SHP77 (cell line): Measurements from ENCODE around the gene MAGI2.
"Not testable (repeated sequence)": the region's sequence is repeated elsewhere in the genome, so short reads cannot be mapped to it uniquely, and the experiment has no call there.

Experiments
- DNase-seq, 2 experiments: peaks; one replicate each; lab custom pipeline; 2025; lab: John Stamatoyannopoulos, UW

Gene MAGI2

DNA sequence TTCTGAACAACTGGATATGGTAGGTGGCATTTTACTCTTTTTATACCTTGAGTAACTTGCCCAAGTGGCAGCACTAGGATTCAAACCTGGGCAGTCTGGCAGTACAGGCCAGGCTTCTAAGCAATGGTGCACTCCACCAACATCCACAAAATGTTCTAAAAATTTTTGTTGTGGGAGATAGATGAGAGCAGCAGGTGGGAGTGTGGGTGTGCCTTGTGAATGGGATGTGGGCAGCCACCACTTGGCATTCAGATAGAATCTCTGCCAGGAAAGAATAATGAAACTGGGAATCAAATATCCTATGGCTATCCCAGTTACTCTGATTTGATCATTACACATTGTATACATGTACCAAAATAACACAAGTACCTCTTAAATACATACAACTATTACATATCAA lies 810.7 kb downstream of the MAGI2 start:
- no peak for DNase-seq

DNA sequence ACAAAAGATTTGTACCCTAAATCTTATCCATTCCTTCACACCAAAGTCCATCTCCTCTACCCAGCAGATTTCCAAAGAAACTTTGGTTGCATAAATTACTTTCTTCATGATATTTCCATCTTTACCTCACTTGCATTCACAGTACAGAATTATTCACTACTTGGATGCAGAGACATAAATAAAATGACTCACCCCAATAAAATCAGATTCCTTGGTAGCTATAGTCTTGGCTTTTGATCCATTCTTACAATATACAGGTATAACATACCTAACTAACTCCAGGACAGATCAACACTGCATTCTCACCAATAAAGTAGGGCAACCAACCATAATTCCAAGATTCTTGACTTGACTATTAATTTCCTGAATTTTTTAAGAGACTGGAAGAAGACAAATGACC lies 815.1 kb downstream of the MAGI2 start:
- no peak for DNase-seq

DNA sequence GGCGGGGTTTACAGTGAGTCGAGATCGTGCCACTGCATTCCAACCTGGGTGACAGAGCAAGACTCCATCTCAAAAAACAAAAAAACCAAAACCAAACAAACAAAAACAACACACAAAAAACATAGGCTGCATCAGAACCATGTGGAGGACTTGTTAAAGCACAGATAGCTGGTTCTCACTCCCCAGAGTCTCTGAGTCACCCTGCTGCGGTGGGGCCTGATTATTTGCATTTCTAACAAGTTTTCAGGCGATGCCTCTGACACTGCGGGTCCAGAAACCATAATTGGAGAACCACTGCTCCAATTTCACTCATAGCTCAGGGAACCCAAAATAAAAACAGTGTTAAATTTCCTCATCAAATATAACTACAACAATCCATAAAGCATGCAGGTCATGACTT lies 816.7 kb downstream of the MAGI2 start:
- no peak for DNase-seq

DNA sequence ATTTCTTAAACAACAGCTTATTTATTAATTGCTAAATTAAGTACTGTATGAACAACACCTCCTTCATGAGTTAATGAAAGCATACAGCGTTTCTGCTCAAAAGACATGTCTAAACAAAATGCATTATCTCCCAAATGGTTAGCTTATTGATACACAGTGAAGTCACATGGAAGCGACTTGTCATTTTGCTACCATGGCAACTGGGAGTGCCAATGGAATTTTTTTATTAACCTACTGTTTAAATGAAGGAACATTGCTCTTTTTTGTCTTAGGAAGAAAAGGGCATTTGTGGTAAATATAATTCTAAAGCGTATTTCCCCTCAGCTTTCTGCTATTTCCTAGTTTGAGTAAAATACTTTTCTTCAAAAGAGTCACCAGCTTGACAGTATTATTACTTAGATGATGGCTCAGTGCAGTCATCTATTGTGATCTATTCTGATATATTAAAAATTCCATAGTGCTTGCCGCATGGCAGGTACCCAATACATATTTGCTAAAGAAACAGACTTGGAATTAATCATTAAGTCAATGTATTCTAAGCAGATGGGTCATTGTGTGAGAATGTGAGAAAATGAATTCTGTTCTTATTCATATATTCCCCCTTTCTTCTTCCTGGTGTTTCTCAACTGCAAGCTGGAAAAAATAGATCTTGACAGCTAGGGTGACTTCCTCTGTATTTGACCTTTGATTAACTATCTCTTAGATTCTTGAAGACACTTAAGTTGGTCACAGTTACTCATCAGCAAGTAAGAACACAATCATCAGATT lies 818.3 kb downstream of the MAGI2 start:
- no peak for DNase-seq

DNA sequence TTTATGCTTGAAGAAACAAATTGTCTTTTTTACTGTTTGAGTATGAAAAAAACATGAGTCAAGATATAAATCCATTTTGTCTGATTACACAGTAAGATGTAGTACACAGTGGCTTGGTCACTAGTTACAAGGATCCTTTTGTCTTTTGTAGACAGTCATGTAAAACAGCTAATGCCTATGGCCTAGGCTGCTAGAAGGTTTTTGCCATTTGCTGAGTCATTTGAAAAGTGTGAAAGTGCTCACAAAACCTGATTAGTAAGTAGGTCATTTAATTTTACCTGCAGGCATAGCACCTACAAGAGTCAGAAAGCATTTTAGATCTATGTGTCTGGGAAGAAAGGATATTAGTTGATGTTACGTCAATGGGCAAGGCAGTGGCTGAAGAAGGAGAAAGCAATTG lies 819.4 kb downstream of the MAGI2 start:
- no peak for DNase-seq

DNA sequence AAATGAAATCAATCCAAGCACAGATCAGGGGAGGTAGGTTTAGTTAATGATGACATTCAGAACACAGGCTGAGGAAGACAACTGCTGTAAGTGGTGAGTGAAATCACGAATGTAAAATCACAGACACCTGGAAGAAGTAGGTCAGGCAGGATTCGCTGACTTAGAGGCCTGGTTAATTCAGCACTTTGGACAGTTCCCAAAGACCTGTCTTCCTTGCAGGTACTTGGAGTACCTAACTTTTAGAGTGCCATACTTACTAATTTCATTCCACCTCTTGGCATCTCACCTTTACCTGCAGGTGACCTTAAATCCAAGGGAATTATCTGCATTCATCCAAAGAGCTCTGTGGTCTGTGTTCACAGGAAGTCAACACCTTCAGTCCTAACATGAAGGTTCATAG lies 832.5 kb downstream of the MAGI2 start:
- no peak for DNase-seq

DNA sequence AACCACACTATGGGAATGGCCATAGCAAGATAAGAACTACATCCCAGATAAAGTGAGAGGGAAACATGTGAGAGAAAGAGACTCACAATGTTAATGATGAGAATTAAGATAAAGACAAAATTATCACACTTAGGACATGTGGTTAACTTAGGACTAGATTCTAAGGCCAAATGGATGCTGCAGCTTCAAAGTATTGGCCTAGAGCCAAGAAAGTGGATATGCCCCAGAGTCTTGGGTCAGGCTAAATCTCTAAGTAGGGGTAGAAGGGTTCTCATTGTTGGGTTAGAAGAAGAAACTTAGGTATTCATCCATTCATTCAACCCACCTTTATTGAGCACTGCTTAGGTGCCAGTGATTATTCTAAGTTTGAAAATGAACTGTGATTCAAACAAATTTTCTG lies 836.9 kb downstream of the MAGI2 start:
- DNase-seq: no peak

DNA sequence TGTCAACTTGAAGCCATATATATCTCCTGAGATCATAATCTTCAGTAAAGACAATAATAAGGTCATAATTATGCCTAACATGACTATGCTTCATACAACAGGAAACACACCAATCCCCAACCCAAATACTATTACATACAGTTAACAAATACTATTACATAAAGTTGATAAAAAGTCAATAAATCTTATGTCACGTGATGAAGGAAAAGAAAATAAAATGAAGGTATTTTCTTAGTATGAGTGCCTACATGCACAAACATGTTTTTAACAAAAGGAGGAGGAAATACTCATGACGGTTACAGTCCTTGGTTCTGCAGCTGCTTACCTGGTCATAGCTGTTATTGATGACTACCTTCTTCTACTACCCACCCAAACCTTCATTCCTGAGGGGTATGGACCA lies 844.2 kb downstream of the MAGI2 start:
- DNase-seq: no peak

DNA sequence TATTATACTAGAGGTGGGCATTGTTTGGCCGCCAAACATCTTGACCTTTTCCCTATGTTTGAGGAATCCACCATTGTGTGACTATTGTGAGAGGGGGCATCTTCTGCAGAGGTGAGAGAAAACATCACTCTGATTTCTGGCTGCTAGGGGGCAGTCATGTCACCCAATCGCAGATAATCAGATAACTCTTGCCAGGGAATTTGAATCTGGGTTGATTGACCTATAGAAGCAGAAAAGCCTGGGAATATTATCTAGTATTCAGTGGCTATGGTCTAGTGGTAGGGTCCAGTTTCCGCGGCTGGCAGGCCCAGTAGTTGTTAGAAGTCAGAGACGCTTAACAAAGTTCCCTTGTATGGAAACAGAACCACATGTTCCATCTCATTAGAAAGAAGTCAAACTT lies 846.4 kb downstream of the MAGI2 start:
- DNase-seq: no peak

DNA sequence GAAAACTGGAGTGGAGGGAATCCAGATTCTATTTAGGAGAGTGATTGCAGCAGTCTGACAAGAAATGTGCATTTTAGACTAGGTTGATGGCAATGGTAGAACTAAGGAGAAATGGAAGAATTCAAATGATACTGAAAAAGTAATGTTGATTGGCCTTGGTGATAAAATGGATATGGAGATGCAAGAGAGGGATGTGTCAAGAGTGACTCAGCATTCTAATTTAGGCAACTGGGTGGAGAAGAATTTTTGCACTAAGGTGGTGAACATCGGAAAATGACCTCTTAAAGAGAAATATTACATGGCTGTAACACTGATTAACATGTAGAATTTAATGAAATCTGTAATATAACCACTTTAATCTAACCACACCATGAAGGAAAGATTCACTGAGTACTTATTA lies 848.3 kb downstream of the MAGI2 start:
- DNase-seq: no peak

DNA sequence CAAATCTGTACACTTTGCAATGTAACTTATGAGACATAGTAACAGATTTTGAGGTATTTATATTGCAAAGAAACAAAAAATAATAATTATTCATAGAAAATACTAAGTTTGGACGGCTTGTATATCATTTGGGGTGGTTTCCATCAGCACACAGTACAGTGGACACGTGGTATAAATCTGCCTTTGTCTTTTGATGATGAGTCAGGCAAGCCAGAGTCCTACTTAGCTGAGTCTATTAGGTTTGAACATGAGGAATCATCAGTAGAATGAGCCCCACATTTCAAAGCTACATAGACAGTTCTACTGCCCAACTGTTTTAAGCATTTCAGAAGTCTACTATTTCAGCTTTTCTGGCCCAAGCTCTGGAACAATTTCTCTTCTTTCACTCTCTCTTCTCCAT lies 851.7 kb downstream of the MAGI2 start:
- DNase-seq: no peak

DNA sequence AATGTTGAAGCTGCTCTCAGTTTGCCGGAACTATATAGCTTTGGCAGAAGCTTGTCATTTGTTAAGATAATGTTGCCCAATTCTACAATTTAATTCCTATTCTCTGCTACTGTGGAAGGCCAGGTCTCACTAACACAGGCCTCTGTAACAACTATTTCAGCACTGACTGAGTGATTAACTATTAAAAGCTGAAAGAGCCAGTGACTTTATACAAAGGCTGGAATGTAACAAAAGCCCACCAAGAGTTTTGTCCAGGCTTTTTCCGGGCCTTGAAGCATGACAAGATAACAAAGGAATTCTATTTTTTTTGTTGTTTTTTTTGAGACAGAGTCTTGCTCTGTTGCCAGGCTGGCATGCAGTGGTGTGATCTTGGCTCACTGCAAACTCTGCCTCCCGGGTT lies 859.3 kb downstream of the MAGI2 start:
- DNase-seq: no peak

DNA sequence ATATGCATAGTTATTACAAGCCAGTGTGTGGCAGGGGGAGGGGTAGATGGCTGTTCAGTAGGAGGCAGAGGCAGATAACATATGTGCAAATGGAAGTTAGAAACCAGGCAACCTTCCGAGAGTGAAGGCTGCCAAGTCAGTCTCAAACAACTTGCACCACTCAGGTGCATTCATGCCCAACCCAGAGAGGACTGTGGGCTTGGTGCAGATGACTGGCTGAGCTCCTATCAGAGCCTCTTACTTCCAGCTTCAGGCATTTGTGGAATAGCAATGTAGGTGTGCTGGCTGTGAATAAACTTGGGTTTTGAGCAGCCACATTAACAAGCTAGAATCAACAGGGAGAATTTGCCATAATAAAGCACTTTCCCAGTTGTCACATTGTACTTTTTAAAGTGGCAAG lies 865.1 kb downstream of the MAGI2 start:
- DNase-seq: no peak

DNA sequence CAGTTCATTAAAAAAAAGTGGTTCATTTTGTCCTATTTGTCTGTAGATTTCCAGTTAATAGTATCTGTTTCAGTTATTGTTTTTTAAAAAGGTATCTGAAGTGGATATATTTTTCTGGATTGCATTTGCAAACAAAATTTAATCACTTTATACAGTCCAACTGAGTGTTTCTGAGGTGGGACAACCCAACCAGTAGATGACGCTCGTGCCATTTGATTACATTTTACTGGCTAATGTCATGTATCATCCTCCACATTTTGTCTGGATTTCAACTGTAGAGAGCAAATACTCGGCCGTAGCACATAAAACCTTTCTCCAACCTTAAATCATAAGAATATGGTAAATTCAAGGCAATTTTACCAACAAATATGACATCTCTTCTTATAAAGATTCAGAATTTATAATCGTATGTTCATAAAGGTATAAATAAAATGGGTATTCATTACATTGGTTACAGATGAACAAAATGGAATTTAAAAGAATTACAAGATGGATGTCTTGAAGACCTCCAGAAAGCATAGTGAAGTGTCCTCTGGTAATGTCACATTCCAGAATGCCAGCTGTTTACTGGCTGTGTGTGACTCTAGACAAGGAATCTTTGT lies 865.9 kb downstream of the MAGI2 start:
- peak; percentile 28 to 56 for DNase-seq

DNA sequence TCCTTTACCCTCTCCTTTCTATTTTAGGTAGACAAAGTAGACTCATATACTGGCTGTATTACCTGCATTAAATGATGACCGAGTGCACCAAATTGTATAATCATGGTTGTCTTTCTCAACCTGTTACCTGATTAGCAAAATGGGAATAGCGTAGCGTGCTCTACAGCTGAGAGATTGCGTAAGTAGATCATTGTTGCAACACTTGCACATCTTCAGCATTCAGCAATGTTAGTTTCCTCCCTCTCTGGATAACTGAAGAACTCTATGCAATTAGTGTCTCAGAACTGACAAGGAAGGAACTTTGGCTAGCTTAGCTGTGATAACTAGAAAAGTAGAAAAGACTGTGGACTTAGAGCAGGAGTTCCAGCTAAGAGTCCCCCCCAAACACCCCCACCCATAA lies 867.5 kb downstream of the MAGI2 start:
- no peak for DNase-seq

DNA sequence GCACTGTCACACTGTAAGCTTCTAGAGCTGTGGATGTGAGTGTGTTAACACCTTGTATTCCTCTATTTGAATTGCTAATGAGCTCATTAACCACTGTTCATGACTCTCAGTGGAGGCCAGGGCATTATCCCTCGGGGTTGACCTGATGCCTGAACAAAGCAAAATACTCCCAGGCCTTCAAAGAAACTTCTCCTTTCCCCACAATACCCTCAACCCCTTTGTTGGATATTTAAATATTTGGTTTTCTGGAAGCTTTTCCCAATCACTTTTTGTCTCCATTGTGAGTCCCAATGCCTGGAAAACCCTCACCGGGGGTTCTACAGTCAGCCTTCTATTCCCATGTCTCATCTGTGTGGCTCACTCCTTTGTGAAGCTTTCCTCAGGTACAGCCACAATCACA lies 874.8 kb downstream of the MAGI2 start:
- DNase-seq: no peak

DNA sequence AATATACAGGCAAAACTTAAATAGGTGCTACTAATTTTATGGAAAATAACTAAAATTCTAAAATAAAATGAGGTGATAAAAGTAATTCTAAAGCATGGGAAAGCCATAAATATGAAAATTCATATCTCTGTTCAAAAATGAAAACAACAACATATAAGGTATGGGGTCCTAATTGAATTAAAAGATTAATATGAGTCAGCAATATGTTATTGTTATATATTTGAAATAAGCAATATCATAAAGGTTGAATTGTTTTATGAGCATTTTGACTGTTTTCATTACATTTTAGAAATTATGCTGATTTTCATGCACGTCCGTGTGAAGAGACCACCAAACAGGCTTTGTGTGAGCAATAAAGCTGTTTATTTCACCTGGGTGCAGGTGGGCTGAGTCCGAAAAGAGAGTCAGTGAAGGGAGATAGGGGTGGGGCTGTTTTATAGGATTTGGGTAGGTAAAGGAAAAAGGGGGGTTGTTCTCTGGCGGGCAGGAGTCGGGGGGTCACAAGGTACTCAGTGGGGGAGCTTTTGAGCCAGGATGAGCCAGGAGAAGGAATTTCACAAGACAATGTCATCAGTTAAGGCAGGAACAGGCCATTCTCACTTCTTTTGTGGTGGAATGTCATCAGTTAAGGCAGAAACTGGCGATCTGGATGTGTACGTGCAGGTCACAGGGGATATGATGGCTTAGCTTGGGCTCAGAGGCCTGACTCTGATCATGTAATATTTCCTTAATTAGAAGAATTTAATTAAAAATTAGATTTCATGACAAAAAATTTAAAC lies 876.1 kb downstream of the MAGI2 start:
- DNase-seq: not testable (repeated sequence)

DNA sequence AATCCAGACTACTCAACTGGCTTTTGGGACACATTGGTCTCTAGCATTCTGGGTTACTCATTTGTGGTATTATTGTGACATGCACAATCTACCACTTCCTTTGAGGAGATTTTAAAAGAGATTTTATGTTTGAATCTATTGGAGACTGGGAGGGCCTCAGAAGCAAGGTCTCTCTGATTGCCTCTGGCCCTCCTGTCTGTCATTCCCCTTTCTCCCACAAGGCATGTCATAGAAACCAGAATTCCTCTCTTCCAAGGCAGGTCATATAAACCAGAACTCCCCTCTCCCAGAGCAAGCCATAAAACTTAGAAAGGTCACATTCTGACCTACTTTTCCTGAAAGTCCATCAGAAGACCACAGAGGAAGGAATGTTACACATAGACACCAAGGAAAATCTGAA lies 877.2 kb downstream of the MAGI2 start:
- no peak for DNase-seq

DNA sequence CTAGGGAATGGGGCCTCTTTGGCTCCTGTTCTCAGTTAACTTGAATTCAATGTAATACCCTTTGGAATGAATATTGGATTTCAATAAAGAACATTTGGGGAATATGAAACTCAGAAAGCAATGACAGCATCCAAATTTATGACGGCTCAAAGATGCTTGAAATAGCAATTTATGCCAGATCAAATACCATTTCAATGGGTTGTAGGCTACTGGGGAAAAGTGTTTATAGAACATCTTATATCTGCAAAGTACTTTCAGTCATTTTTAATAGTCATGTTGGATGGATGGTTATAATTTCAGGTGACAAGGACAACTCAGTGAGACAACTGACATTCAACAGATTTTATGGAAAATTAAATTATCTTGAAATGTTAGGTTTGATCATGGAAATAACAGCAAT lies 882.2 kb downstream of the MAGI2 start:
- DNase-seq: no peak

DNA sequence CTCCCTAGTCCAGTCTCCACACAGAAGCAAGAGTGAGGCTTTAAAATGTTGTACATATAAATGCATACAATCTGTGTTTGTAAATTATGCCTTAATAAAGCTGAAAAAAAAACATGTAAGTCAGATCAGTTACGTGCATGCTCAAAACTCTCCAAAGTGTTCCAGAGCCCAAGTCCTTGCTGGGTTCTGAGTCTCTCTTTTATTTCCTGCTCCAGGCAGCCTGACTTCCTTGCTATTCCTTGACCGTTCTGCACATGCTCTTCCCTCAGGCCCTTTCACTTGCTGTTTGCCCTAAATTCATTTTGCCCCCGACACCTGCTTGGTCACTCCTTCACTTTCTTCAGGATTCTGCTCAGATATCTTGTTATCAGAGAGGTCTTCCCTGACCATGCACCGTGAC lies 884.8 kb downstream of the MAGI2 start:
- no peak for DNase-seq

DNA sequence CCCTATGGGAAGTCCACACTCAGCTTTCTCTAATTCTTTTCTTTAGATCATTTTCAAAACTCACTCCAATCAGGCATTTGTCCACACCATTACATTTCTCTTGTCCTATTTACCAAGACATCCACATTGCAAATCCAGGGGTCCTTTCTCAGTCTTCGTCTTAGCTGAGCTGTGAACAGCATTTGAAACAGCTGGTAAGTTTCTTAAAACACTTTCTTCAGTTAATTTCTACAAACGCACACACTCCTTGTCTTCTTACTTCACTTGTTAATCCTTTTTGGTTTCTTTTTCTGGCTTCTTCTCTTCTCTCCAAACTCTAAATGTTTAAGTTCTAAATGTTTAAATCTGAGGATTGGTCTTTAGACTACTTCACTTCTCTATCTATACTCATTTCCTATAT lies 885.6 kb downstream of the MAGI2 start:
- no peak for DNase-seq

DNA sequence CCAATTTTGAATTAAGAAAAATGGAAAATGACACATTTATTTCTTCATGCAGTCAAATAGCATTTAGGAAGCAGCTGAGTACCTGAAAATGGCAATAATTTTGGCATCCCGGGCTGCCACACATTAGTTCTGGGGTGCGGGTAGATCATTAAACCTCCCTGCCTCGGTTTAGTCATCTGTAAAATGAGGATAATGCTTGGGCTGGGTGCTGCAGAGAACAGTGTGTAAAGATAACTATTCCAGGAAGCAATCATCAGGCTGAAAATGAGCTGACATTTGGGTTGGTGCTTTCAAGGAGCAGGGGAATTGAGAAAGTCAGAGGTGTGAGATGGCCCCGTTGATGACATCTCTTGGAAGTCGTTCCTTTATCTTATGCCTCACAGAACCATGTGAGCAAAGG lies 887.7 kb downstream of the MAGI2 start:
- no peak for DNase-seq

DNA sequence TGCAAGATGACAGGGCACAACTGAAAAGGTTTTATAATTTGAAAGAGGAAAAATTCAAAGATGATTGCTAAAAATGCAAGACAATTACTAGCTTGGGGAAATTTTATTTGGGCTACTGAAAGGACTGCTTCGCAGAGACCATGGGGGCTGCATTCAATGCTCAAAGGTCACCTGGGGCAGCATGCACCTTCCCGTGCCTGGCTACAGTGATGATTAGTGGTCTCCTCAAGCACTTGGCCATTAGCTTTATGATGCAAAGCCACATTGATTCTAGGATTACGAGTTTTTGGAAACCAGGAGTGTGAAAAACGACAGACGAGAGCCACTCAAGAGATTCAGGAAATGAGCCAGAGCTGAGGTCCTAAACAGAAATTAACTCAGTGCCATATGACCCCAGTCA lies 890.3 kb downstream of the MAGI2 start:
- no peak for DNase-seq
